ENCODE measurements around the gene OR4F29. TPM values are rescaled to one million over a fixed set of nuclear protein-coding genes. Genes with fewer than 3 reads are reported as not detected.
"Not testable (repeated sequence)": the region's sequence is repeated elsewhere in the genome, so short reads cannot be mapped to it uniquely, and the experiment has no call there.

OR4F29 gene
- total RNA-seq = not detected in 2 replicates

- DNase-seq = not testable (repeated sequence)
Measured at GRCh38 chr1:451578-451977, at the start of gene OR4F29. TSS of gene OR4F29 (minus strand) at chr1:451678. CDS start at chr1:451678, 0 bp downstream.

Other genes starting within 250 kb of the OR4F29 start
- gene OR4F16, start 235.0 kb upstream of the OR4F29 start, total RNA-seq = not detected in 2 replicates

Measured in dermis blood vessel endothelial cell (primary cell).